ENCODE results near the gene EFNA5.

EFNA5 gene

DNA sequence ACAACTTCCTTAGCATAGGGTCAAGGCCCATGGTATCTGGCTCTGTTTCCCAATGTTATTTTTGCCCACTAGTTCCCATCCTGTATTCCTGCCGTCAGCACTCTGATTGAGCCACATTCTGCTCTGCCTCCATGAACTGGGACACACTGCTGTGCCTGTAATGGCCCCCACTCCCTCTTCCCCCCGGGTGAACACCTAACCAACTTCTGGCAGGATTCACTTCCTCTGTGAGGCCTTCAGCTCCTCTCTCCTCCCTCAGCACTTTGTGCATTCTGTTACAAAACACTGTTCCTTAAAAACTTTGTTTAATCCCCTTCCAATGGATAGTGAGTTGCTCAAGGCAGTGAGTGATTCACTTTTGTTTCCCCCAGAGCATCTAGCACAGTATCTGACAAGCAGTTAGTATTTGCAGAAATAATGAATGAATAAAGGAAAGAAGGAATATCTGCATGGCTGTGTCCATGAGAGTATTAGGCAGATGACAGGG lies 183.6 kb downstream of the EFNA5 start:
- H3K36me3 ChIP-seq (ENCODE audit: insufficient read depth, insufficient read length, low read length) = no peaks in the 10 kb centered on the region
- H3K4me3 ChIP-seq (ENCODE audit: insufficient read length, low read depth) = no peak overlapping the region
- no peaks in the 10 kb centered on the region for H3K4me1 ChIP-seq (ENCODE audit: insufficient read depth, insufficient read length)
- no peak overlapping the region for H3K9ac ChIP-seq (ENCODE audit: insufficient read length, low read depth)
- H3K9me3 ChIP-seq (ENCODE audit: insufficient read depth, low read length) = no peaks in the 10 kb centered on the region
- no peak for DNase-seq (ENCODE audit: low read depth, low spot score)
- TF ChIP-seq SUZ12 (IDR thresholded peaks at IDR 0.05; ENCODE audit: extremely low read depth, insufficient read depth, insufficient read length) (no peak), ZNF274 (IDR thresholded peaks at IDR 0.05; ENCODE audit: low read depth, low read length) (no peak), YY1 (IDR thresholded peaks at IDR 0.05; ENCODE audit: insufficient read depth, insufficient read length) (no peak)
- no peaks in the 10 kb centered on the region for H3K27me3 ChIP-seq (ENCODE audit: insufficient read depth, insufficient read length)

DNA sequence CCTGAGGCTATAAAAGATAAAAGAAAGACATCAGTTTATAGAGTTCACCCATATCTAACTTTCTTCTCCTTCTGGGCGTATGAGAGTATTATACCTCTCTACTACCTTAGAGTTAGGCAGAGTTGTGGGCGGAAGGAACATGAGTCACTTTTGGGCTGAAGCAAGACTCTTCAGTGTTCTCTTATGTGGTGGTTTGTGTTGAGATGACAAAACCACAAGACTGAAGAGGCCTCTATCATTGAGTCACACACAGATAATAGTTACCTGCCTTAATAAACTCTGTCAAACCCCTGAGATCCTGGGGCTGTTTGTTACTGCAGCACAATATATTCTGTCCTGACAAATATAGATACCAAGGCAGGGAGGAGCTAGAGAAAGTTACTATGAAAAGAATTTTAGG lies 184.2 kb downstream of the EFNA5 start:
- TF ChIP-seq ZNF274 (IDR thresholded peaks at IDR 0.05; ENCODE audit: low read depth, low read length) (no peak), SUZ12 (IDR thresholded peaks at IDR 0.05; ENCODE audit: extremely low read depth, insufficient read depth, insufficient read length) (no peak), YY1 (IDR thresholded peaks at IDR 0.05; ENCODE audit: insufficient read depth, insufficient read length) (no peak)
- H3K27me3 ChIP-seq (ENCODE audit: insufficient read depth, insufficient read length) = no peaks in the 10 kb centered on the region
- no peak overlapping the region for H3K9ac ChIP-seq (ENCODE audit: insufficient read length, low read depth)
- H3K36me3 ChIP-seq (ENCODE audit: insufficient read depth, insufficient read length, low read length) = no peaks in the 10 kb centered on the region
- no peaks in the 10 kb centered on the region for H3K9me3 ChIP-seq (ENCODE audit: insufficient read depth, low read length)
- no peaks in the 10 kb centered on the region for H3K4me1 ChIP-seq (ENCODE audit: insufficient read depth, insufficient read length)
- DNase-seq (ENCODE audit: low read depth, low spot score) = no peak
- H3K4me3 ChIP-seq (ENCODE audit: insufficient read length, low read depth) = no peak overlapping the region

DNA sequence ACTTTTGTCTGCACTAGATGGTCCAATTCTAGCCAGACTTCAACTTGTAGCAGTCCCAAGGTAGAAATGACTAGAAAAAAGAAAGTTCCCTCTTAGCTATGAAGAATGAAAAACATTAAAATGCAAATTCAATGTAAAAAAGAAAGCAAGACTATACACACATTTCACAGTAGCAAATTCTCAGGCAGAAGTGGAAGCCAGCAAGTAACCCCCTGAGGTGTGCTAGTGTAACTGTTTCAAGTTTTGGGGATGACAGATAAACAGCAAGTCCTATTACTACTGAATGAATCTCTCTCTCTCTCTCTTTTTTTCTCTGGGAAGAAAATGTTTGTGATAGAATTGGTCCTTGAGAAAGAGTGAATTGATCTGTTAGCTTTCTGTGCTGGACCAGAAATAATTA lies 185.6 kb downstream of the EFNA5 start:
- H3K27me3 ChIP-seq (ENCODE audit: insufficient read depth, insufficient read length) = no peaks in the 10 kb centered on the region
- H3K4me1 ChIP-seq (ENCODE audit: insufficient read depth, insufficient read length) = no peaks in the 10 kb centered on the region
- no peak overlapping the region for H3K4me3 ChIP-seq (ENCODE audit: insufficient read length, low read depth)
- TF ChIP-seq YY1 (IDR thresholded peaks at IDR 0.05; ENCODE audit: insufficient read depth, insufficient read length) (no peak), ZNF274 (IDR thresholded peaks at IDR 0.05; ENCODE audit: low read depth, low read length) (no peak), SUZ12 (IDR thresholded peaks at IDR 0.05; ENCODE audit: extremely low read depth, insufficient read depth, insufficient read length) (no peak)
- no peak overlapping the region for H3K9ac ChIP-seq (ENCODE audit: insufficient read length, low read depth)
- no peaks in the 10 kb centered on the region for H3K9me3 ChIP-seq (ENCODE audit: insufficient read depth, low read length)
- H3K36me3 ChIP-seq (ENCODE audit: insufficient read depth, insufficient read length, low read length) = no peaks in the 10 kb centered on the region
- DNase-seq (ENCODE audit: low read depth, low spot score) = no peak

GRCh38 chr5:107484281-107484680 lies 186.5 kb downstream of the EFNA5 start:
- no peaks in the 10 kb centered on the region for H3K36me3 ChIP-seq (ENCODE audit: insufficient read depth, insufficient read length, low read length)
- H3K4me3 ChIP-seq (ENCODE audit: insufficient read length, low read depth) = no peak overlapping the region
- H3K4me1 ChIP-seq (ENCODE audit: insufficient read depth, insufficient read length) = no peaks in the 10 kb centered on the region
- no peaks in the 10 kb centered on the region for H3K27me3 ChIP-seq (ENCODE audit: insufficient read depth, insufficient read length)
- no peaks in the 10 kb centered on the region for H3K9me3 ChIP-seq (ENCODE audit: insufficient read depth, low read length)
- no peak overlapping the region for H3K9ac ChIP-seq (ENCODE audit: insufficient read length, low read depth)
- no peak for TF ChIP-seq ZNF274 (IDR thresholded peaks at IDR 0.05; ENCODE audit: low read depth, low read length)
- TF ChIP-seq SUZ12 (IDR thresholded peaks at IDR 0.05; ENCODE audit: extremely low read depth, insufficient read depth, insufficient read length) = no peak
- DNase-seq (ENCODE audit: low read depth, low spot score) = no peak

DNA sequence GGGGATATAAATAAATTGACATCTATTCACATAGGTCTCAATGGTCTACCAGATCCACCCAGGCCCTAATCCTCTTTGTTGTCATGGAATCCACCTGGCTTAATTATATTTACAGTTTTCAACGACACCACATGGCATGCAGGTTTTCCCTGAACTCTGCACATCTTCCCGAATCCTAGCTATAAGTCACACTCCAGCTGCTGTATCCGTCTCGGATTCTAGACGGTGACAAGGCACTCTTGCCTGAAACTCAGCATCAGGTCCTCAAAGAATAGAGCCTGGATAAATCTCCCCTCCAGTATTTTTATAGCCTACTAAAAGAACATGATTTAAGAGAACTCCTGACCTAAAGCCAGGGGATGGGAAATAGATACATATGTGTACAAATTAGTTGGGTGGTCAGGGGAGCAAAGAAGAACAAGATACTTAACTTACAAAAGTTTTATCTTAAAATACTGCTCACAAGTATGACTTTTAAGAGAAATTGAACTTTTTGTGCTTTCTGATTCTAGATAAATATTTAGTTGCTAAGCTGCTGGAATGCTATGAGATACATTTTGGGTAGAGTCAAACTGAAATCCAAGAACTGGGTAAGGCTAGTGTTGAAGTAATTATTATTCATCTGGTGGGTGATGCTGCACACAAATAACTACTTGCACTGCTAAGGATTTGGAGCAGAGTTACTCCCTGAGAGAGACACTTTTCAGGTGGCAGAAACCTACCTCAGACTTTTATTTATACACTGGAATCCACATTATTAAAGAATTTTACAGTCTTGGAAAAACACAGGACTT lies 187.3 kb downstream of the EFNA5 start:
- no peak for TF ChIP-seq ZNF274 (IDR thresholded peaks at IDR 0.05; ENCODE audit: low read depth, low read length)
- TF ChIP-seq YY1 (IDR thresholded peaks at IDR 0.05; ENCODE audit: insufficient read depth, insufficient read length) = no peak
- no peak for TF ChIP-seq SUZ12 (IDR thresholded peaks at IDR 0.05; ENCODE audit: extremely low read depth, insufficient read depth, insufficient read length)
- no peaks in the 10 kb centered on the region for H3K4me1 ChIP-seq (ENCODE audit: insufficient read depth, insufficient read length)
- DNase-seq (ENCODE audit: low read depth, low spot score) = no peak
- no peaks in the 10 kb centered on the region for H3K27me3 ChIP-seq (ENCODE audit: insufficient read depth, insufficient read length)
- no peaks in the 10 kb centered on the region for H3K9me3 ChIP-seq (ENCODE audit: insufficient read depth, low read length)
- H3K9ac ChIP-seq (ENCODE audit: insufficient read length, low read depth) = no peak overlapping the region
- no peak overlapping the region for H3K4me3 ChIP-seq (ENCODE audit: insufficient read length, low read depth)
- H3K36me3 ChIP-seq (ENCODE audit: insufficient read depth, insufficient read length, low read length) = no peaks in the 10 kb centered on the region

DNA sequence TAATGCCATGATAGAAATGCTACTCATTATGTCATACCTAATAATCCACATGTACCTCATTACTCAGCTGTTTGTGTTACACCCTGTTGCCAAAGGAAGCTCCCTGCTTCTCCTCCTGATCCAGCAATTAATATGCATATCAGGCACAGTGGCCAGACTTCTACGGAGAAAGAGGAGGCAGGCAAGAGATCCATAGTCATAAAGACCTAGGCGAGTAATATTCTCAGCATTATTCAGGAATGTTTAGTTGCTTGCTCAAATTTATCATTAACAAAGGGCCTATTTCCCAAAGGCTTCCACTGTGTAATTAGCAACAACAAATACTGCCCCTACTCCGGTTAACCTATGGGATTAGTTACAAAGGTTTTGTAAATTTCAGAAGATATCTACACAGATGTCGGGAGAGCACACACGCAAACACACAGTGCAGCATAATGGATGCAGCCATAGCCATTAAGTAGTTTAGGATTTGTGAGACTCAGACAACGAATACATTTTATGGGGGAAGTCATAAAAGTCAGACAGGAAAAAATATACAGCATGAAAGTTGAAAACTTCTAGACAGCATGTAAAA lies 192.6 kb downstream of the EFNA5 start:
- no peaks in the 10 kb centered on the region for H3K27me3 ChIP-seq (ENCODE audit: insufficient read depth, insufficient read length)
- no peak for TF ChIP-seq SUZ12 (IDR thresholded peaks at IDR 0.05; ENCODE audit: extremely low read depth, insufficient read depth, insufficient read length)
- TF ChIP-seq ZNF274 (IDR thresholded peaks at IDR 0.05; ENCODE audit: low read depth, low read length) = no peak
- no peak for TF ChIP-seq YY1 (IDR thresholded peaks at IDR 0.05; ENCODE audit: insufficient read depth, insufficient read length)
- H3K36me3 ChIP-seq (ENCODE audit: insufficient read depth, insufficient read length, low read length) = no peaks in the 10 kb centered on the region
- H3K9me3 ChIP-seq (ENCODE audit: insufficient read depth, low read length) = no peaks in the 10 kb centered on the region
- DNase-seq (ENCODE audit: low read depth, low spot score) = no peak
- no peak overlapping the region for H3K4me3 ChIP-seq (ENCODE audit: insufficient read length, low read depth)
- H3K9ac ChIP-seq (ENCODE audit: insufficient read length, low read depth) = no peak overlapping the region
- H3K4me1 ChIP-seq (ENCODE audit: insufficient read depth, insufficient read length) = peaks cover 2% of the 10 kb centered on the region

DNA sequence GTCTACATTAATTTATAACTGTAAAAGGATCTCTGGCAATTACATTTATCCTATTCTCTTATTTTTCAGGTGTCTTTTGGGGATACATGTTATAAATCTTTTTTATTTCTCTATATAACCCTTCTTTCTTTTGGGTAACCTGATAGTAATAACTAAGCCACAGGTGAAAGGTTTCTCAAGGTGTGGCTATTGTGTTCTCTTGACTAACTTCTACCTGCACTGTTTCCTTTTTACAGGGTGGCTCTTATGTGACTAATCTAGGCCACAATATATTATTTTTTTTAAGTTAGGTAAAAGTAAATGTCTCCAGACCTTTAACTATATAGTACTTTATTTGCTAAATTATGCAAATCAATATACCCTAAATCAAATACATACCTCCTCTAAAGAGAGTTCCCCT lies 193.2 kb downstream of the EFNA5 start:
- no peaks in the 10 kb centered on the region for H3K27me3 ChIP-seq (ENCODE audit: insufficient read depth, insufficient read length)
- H3K4me1 ChIP-seq (ENCODE audit: insufficient read depth, insufficient read length) = peaks cover 2% of the 10 kb centered on the region
- no peaks in the 10 kb centered on the region for H3K36me3 ChIP-seq (ENCODE audit: insufficient read depth, insufficient read length, low read length)
- H3K9ac ChIP-seq (ENCODE audit: insufficient read length, low read depth) = no peak overlapping the region
- H3K4me3 ChIP-seq (ENCODE audit: insufficient read length, low read depth) = no peak overlapping the region
- TF ChIP-seq SUZ12 (IDR thresholded peaks at IDR 0.05; ENCODE audit: extremely low read depth, insufficient read depth, insufficient read length) = no peak
- TF ChIP-seq YY1 (IDR thresholded peaks at IDR 0.05; ENCODE audit: insufficient read depth, insufficient read length) = no peak
- TF ChIP-seq ZNF274 (IDR thresholded peaks at IDR 0.05; ENCODE audit: low read depth, low read length) = no peak
- no peaks in the 10 kb centered on the region for H3K9me3 ChIP-seq (ENCODE audit: insufficient read depth, low read length)
- DNase-seq (ENCODE audit: low read depth, low spot score) = no peak

Data from NT2/D1 (cell line).